ENCODE data around the gene RASL10A.

The RASL10A gene

DNA sequence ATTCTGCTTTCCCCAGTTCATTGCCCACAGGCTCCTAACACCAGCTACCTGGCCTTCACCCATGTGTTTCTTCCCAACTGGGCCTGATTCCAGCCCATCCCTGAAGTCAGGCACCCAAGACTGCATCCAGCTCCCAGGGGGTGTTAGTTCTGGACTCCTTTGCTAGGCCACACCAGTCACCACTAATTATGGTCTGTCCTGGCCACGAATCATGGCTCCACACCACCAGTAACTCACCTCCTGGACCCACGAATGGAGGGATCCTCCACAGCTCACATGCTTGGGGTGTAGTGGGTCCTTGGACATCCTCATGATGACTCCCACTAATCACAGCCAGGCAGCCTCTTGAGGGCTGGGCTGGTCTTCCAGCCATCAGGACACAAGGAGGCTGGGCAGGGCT is 3.6 kb upstream of the RASL10A start:
- DNase-seq (ENCODE audit: low spot score), result no peak

DNA sequence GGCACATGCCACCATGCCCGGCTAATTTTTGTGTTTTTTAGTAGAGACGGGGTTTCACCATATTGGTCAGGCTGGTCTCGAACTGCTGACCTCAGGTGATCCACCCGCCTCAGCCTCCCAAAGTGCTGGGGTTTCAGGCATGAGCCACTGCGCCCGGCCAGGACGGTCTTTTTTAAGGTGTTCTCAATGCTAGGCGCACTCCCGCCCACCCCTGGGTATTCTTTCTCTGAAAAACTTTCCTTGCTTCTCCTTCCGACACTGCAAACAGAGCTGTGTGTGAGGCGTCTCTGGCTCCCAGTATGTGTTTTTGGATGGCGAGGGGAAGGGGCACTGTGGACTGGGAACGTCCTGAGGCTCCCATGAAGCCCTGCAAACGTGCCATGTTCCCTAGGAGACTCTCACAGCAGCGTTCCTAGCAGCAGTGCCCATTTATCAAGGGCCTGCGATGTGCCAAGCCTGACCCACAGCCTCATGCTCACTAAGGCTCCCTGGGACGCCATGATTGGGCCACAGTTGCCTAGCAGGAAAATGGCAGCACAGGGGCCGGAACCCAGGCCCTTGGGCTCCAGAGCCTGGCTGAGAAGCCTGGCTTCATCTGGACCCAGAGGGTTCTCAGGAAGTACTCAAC is 2.4 kb upstream of the RASL10A start:
- DNase-seq (ENCODE audit: low spot score), result no peak

DNA sequence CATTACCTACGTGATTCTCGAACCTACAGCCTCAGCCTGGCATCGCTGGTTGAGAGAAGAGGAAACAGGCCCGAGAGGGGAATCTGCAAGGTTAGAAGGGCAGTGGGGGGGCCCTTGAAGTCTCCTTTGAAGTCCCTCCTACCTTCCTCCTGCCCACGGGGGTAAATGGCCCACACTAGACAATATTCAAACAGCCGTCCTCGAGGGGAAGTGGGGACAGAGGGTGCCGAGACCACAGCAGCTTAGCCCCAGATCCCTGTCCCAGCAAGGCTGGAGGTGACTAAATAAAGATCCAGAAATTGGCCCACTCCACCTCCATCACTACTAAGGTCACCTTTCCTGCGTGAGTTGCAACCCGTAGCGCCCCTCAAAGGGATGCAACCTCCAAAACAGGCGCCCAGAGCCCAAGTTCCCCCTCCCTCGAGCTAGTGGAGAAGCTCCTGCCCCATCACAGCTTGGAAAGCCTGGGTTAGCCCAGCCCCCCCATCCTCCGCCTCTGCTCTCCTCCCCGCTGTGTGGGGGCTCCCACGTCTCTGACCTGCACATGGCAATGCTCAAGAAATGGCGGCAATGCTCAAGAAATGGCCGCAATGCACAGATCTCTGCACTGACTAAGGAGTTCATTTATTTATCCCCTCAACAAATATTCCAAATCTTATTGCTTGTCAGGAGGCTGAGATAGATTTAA is 788 bp upstream of the RASL10A start:
- DNase-seq (ENCODE audit: low spot score), result no peak

DNA sequence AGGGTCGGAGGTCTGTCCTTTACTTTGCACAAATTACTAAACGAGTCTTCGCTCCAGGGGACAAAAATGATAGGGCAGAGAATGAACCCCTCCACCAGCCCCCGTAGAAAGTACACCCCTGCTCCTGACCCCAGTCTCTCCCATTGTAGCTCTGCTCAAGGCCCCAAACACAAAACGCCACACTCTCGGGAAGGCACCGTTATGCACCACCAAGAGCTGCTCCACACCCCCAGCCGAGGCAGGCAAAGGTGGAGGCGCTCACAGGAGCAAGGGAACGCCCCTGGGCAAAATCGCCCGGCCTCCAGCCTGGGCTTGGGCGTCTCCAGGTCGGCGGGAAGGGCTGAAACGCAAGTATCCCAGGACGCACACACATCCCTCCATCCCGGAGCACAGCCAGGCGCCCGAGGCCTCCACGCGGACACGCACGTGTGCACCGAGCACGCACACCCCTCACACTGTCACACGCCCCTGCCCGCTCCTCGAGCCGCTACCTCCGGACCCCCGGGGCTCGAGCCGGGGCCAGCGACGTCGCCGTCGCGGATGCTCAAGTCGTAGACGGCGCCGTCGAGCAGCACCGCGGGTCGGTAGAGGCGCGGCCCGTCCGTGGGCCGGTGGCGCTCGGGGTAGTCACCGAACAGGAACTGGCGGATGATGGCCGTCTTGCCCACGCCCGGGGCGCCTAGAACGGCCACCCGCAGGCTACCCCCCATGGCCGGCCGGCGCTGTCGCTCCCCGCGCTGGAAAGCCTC is 786 bp downstream of the RASL10A start:
- DNase-seq (ENCODE audit: low spot score), result no peak

DNA sequence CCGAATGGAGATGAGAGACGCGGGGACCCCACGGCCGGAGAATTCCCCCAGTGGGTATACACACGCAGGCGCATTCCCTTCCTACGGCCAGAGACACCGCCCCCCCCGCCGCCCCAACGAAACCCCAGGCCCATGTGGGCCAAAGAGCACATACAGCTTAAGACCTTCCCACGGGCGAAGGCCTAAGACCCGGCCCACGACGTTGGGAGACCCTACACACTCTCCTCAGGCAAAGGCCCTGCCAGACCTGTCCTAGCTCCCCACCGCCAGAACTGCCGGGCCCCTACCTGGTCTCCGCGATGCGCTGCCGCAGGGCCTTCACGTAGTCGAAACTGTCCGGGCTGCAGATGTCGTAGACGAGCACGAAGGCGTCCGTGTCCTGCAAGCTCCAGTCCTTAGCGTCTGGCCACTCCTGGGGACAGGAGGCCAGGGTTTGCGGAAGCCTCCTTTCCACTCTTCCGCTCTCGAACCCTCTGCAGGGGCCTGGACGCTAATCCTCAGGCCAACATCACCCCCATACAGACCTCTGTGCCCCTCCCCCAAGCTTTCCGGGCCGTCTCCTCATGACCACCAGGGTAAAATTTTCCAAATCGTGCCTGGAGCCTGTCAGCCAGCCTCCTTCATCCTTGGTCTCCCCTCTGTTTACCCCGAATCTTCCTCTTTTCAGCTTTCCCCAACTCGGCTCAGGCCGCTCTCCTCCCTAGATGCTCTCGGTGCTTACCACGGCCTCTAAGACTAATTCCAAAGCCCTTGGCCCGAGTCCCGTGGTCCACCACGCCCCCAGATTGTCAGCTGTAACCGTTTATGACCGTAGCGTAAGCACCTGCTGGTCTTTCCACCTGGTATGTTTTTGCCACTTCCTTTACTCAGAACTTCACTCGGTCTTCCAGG is 1.7 kb downstream of the RASL10A start:
- DNase-seq (ENCODE audit: low spot score), result peak; percentile 38

DNA sequence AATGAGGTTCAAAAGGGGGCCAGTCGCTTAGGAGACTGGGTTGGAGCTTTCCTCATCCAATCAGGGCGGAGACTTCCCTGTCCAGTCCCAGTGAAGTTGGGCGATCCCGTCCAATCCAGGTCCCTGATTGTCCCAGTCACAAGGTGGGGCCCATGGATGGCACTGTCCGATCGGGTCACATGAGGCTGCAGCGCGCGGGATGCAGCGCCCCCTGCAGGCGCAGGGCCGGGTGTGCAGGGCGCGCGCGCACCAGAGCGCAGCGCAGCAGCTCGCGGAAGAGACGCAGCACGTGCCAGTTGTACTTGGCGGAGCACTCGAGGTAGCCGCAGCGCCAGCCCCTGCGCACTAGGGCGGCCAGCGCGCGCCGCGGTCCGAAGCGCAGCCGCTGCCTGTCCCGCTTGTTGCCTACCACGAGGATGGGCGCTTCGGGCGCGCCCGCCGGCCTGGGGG is 2.3 kb downstream of the RASL10A start:
- DNase-seq (ENCODE audit: low spot score), result no peak

DNA sequence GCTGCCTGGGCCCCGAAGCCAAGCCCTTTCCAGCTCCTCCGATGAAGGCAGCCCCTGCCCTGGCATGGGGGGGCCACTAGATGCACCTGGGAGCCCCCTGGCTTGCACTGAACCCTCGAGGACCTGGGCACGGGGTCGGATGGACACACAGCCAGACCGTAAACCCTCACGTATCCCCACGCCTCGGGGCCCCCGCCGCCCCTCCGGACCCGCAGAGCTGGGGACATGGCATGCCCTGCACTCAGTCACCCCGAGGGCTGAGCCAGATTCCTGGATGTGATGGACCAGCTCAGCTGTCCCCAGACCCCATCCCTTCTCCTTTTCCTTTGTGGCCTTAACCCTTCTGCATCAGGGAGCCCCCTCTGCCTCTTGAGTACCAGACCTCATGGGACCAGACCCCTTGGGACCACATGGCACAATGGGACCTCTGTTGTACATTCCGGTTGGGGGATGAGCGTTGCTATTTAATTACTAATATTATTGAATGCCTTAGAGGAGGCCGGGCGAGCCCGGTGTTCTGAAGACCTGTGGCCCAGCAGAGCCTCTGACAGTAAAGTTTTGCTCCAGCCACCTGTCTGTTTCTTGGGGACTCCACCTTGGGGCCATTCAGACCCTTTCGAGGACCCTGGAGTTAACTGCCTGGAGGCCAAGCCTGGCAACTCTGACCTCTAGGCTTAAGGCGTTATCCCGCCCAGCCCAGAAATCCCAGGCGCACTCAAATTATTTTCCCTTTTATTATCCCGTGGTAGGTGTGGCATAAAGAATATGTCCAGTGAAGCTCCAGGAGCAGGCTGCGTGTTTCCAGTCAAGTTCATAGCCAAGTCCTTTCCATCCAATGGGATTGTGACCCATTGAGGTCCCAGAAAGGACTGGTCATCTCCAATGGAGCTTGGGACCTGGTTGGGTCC is 3.0 kb downstream of the RASL10A start:
- no peak for DNase-seq (ENCODE audit: low spot score)

DNA sequence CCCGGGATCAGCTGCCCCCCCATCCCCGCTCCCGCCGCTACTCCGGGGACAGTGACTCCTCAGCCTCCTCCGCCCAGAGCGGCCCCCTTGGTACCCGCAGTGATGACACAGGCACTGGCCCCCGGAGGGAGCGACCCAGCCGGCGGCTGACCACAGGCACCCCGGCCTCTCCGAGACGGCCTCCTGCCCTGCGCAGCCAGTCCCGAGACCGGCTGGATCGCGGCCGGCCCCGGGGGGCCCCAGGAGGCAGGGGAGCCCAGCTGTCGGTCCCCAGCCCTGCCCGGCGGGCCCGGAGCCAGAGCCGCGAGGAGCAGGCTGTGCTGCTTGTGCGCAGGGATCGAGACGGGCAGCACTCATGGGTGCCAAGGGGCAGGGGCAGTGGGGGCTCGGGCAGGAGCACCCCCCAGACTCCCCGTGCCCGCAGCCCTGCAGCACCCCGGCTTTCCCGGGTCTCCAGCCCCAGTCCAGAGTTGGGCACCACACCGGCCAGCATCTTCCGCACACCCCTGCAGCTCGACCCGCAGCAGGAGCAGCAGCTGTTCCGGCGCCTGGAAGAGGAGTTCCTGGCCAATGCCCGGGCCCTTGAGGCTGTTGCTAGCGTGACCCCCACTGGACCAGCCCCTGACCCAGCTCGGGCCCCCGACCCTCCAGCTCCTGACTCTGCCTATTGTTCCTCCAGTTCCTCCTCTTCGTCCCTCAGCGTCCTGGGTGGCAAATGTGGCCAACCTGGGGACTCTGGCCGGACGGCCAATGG is 3.9 kb downstream of the RASL10A start:
- DNase-seq (ENCODE audit: low spot score), result no peak

DNA sequence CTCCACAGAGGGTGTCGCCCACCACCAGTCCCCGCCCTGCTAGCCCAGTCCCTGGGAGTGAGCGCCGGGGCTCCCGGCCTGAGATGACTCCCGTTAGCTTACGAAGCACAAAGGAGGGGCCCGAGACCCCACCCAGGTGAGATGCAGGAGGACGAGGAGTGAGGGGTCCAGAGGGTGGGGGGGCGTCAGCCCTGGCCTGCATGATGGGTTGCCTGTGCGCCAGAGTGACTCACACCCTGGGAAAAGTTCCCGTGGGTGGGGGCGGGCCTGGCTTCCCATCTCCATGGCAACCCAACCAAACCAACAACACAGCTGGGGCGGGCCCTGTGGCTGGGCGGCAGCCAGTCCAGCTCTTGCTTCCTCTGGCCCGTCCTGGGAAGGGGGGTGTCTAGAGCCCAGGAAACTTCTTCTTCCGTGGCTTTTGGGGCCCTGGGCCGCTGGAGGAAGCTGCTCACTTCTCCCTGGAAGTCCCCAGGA is 4.6 kb downstream of the RASL10A start:
- peak; percentile 61 for DNase-seq (ENCODE audit: low spot score)

DNA sequence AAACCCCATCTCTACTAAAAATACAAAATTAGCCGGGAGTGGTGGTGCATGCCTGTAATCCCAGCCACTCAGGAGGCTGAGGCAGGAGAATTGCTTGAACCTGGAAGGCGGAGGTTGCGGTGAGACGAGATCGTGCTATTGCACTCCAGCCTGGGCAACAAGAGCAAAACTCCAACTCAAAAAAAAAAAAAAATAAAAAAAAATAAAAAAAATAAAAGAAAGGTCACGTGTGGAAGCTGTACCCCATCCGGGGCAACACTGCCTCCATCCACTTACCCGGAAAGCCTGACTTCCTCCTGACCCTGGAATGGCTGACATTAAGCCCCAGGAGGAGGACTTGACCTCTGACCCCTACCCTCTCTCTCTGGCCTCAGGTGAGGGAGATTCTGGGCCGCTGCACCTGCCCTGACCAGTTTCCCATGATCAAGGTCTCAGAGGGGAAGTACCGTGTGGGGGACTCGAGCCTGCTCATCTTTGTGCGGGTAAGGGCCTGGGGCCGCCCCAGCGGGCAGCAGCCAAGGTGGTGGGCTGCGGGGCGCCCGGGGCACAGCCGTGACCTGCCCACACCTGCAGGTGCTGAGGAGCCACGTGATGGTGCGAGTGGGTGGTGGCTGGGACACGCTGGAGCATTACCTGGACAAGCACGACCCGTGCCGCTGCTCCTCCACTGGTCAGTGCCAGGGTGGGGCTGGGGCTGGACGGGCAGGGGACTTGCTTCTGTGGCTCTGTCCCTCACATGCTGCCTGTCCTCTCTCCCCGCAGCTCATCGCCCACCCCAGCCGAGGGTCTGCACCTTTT is 5.2 kb downstream of the RASL10A start:
- no peak for DNase-seq (ENCODE audit: low spot score)

DNA sequence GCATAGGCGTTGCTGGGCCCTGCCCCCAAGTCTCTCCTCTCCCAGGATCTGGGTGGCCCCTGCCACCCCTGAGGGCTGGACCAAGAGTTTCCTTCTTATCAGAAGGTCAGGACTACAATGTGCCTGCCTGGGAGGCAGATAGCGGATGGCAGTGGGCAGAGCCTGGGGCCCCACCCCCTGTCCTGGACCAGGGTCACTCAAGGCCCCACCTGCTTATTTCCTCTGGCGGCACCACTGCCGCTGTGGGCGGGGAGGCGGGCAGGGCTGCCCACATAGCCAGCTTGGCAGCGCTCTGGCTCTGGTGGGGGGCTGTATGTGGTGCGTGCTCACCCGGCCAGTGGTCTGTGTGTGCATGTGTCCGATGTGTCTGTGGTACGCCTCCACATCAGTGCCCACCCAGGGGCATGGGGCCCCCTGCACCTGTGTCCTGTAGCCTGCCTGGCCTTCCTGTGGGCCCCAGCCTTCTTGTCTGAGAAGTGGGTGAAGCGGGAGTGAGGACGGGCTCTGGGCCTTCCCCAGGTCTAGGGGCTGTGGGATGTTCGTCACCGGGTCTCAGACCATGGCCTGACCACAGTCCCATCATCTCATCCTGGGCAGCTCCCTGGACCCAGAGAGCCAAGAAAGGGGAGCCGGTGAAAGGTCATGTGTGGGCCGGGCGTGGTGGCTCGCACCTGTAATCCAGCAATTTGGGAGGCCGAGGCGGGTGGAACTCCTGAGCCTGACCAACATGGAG is 6.0 kb downstream of the RASL10A start:
- DNase-seq (ENCODE audit: low spot score), result no peak

DNA sequence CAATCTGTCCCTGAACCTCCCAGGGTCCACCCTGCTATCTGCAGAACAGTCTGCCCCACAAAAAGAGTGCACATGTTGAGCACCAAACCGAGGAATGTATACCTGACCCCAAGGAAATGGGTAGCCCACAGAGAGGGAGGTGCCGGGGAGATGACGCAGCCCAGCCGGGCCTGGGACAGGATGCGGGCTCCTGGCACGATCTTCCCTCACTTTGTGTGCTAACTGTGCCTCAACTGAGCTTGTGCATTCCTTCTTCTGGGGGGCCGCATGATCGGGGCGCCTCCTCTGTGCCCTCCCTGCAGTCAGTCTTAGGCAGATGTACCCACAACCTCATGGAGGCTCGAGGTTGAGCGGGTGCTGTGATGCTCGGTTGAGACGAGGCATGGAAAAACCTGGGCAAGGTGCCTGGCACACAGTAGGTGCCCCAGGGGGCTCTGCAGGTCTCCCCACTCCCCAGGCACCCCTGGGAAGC is 6.7 kb downstream of the RASL10A start:
- no peak for DNase-seq (ENCODE audit: low spot score)

DNA sequence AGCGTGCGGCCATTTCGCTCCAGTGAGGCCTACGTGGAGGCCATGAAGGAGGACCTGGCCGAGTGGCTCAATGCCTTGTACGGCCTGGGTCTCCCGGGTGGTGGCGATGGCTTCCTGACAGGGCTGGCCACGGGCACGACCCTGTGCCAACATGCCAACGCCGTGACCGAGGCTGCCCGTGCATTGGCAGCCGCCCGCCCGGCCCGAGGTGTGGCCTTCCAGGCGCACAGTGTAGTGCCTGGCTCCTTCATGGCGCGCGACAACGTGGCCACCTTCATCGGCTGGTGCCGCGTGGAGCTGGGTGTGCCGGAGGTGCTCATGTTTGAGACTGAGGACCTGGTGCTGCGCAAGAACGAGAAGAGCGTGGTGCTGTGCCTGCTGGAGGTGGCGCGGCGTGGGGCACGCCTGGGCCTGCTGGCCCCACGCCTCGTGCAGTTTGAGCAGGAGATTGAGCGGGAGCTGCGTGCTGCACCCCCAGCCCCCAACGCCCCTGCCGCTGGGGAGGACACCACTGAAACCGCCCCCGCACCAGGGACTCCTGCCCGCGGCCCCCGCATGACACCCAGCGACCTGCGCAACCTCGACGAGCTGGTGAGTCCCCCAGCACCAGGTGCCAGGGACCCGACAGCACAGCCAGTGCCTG is 7.2 kb downstream of the RASL10A start:
- no peak for DNase-seq (ENCODE audit: low spot score)

DNA sequence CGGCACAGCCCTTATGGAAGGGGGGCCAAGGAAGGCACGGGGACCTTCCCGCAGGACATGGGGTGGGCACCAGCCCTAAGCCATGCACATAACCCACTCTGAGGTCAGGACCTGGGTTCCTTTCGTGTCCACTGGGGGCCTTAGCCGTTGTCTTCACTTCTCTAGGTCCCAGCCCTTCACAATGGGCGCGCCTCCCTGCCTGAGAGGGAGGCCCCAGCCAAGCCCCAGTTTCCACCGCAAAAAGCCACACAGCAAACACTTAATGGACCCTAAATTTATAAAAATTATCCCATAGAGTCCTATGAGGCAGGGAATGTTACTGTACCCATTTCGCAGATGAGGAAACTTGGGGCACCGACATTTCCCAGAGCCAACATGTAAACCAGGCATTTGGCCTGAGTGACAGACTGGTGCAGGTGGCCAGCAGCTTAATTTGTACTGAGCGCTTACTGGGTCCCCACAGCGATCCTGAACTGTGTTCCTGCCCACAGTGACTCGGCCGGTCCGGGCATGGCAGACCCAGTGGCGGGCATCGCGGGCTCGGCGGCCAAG is 7.8 kb downstream of the RASL10A start:
- DNase-seq (ENCODE audit: low spot score), result no peak

DNA sequence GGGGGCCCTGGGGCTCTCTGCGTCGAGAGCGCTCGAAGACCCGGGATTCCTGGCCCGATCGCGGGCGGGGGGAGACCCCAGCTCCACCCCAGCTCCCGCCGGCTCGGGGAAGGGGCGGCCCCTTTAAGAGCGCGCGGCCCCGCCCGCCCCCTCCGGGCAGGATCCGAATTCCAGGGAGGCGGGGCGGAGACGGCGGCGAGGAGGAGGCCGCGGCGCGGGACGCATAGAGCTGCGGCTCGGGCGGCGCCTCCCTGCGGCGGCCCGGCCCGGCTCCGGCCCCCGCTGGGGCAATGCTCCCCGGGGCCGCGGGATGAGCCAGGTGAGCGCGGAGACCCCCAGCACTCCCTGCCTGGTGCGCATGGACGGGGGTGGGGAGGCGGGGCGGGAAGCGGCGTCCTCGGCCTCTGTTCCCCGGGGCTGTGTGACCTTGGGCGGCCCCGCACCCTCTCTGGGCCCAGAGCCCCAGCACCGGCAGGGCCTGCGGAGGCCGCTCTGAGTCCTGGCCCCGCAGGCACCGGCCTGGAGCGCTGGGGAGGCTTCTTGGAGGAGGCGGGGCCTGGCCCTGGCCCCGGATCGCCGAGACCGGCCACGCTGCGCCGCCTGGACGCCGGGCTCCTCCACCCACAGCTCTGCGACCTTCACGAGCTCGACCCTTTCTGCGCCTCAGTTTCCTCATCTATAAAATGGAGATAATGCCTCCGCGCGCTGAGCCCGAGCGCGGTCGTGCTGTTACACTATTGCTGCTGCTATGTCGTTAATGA is 8.5 kb downstream of the RASL10A start:
- no peak for DNase-seq (ENCODE audit: low spot score)

DNA sequence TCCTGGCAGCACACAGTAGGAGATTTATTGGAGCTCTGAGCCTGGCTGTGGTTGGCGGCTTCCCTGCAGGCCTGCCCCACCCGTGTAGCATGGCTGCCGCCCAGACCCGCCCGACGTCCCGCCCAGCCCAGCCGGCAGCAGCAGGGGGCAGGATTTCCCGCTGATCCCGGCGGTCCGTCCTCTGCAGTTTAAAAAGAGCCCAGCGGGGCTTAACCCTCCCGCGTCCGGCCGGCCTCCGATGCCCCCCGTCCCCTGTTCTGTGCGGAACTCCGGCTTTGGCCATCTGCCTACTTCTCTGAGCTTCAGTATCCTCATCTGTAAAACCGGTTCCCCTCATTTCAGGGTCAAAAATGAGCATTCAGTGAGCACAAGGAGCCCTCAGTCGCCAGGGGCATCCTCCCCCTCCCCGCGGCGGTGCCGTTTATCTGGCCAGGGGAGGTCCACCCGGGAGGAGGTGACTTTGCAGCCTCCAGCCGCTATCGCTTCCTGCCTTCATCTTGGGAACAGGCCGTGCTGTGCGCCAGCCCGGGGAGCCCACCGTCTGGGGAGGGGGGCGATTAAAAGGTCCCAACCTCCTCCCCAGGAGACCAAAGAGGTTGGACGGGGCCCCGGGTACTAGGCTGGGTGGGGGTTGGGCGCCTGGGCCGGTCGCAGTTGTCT is 9.2 kb downstream of the RASL10A start, which contains the start of gene GAS2L1:
TSS of gene GAS2L1 (plus strand) at position 476 of the 660 bp plus-strand sequence. CDS start 1,456 bp downstream, outside the sequence.
- no peak for DNase-seq (ENCODE audit: low spot score)
